ENCODE data around the gene CCL22. TPM values are rescaled to one million over a fixed set of nuclear protein-coding genes. Genes with fewer than 3 reads are reported as not detected.

CCL22 gene
- total and polyA plus RNA-seq, 2 experiments from 2014 or later = 0.19 TPM; not detected in 1

DNA sequence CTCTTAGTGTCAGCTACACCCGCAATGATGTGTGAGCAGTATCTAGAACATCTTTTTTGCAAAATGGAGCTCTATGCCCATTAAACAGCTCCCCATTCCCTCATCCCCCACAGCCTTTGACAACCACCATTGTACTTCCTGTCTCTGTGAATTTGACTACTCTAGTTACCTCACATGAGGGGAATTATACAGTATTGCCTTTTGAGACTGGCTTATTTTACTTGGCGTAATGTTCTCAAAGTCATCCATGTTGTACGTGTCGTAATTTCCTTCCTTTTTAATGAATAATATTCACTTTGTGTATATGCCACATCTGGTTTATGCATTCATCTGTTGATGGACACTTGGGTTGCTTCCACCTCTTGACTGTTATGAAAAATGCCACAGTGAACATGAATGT, 23.2 kb upstream of the CCL22 start (continued):
- TF ChIP-seq, protein P1, sequence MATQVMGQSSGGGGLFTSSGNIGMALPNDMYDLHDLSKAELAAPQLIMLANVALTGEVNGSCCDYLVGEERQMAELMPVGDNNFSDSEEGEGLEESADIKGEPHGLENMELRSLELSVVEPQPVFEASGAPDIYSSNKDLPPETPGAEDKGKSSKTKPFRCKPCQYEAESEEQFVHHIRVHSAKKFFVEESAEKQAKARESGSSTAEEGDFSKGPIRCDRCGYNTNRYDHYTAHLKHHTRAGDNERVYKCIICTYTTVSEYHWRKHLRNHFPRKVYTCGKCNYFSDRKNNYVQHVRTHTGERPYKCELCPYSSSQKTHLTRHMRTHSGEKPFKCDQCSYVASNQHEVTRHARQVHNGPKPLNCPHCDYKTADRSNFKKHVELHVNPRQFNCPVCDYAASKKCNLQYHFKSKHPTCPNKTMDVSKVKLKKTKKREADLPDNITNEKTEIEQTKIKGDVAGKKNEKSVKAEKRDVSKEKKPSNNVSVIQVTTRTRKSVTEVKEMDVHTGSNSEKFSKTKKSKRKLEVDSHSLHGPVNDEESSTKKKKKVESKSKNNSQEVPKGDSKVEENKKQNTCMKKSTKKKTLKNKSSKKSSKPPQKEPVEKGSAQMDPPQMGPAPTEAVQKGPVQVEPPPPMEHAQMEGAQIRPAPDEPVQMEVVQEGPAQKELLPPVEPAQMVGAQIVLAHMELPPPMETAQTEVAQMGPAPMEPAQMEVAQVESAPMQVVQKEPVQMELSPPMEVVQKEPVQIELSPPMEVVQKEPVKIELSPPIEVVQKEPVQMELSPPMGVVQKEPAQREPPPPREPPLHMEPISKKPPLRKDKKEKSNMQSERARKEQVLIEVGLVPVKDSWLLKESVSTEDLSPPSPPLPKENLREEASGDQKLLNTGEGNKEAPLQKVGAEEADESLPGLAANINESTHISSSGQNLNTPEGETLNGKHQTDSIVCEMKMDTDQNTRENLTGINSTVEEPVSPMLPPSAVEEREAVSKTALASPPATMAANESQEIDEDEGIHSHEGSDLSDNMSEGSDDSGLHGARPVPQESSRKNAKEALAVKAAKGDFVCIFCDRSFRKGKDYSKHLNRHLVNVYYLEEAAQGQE (IDR thresholded peaks at IDR 0.05; ENCODE audit: unreplicated experiment) = no peak
- no peak for TF ChIP-seq CREB1 (CRISPR knock-in tag; IDR thresholded peaks at IDR 0.05; ENCODE audit: low read depth)
- TF ChIP-seq, protein P2, sequence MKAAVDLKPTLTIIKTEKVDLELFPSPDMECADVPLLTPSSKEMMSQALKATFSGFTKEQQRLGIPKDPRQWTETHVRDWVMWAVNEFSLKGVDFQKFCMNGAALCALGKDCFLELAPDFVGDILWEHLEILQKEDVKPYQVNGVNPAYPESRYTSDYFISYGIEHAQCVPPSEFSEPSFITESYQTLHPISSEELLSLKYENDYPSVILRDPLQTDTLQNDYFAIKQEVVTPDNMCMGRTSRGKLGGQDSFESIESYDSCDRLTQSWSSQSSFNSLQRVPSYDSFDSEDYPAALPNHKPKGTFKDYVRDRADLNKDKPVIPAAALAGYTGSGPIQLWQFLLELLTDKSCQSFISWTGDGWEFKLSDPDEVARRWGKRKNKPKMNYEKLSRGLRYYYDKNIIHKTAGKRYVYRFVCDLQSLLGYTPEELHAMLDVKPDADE (IDR thresholded peaks at IDR 0.05) = no peak
- TF ChIP-seq NANOG (IDR thresholded peaks at IDR 0.05; ENCODE audit: borderline replicate concordance) = no peak
- TF ChIP-seq EZH2 (IDR thresholded peaks at IDR 0.05; ENCODE audit: low read depth, unreplicated experiment) = no peak

DNA sequence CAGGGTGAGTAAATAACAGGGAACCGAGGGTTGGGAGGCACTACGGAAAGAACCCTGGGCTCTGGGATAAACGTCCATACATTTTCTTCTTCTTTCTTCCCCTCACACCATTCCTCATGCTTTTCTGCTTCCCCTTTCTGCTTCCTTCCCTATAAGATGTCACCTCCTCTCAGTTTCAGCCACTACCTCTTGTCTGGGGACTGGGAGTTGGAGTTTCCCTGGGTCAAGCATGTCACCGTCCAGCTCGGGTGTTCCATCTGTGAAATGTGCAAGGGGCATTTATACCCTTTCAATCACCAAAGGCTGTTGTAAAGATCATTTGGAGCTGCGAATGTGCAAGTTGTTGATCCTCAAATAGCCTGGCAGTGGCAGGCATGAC, 17.5 kb upstream of the CCL22 start:
- no peaks in the 10 kb centered on the region for H4K20me1 ChIP-seq (replicated peaks; ENCODE audit: insufficient read depth)
- H3K4me2 ChIP-seq = no peak overlapping the region
- H3K79me2 ChIP-seq (replicated peaks; ENCODE audit: insufficient read depth) = no peaks in the 10 kb centered on the region
- DNase-seq (ENCODE audit: low spot score) (no peak), ATAC-seq (no peak)
- TF ChIP-seq, protein P3, sequence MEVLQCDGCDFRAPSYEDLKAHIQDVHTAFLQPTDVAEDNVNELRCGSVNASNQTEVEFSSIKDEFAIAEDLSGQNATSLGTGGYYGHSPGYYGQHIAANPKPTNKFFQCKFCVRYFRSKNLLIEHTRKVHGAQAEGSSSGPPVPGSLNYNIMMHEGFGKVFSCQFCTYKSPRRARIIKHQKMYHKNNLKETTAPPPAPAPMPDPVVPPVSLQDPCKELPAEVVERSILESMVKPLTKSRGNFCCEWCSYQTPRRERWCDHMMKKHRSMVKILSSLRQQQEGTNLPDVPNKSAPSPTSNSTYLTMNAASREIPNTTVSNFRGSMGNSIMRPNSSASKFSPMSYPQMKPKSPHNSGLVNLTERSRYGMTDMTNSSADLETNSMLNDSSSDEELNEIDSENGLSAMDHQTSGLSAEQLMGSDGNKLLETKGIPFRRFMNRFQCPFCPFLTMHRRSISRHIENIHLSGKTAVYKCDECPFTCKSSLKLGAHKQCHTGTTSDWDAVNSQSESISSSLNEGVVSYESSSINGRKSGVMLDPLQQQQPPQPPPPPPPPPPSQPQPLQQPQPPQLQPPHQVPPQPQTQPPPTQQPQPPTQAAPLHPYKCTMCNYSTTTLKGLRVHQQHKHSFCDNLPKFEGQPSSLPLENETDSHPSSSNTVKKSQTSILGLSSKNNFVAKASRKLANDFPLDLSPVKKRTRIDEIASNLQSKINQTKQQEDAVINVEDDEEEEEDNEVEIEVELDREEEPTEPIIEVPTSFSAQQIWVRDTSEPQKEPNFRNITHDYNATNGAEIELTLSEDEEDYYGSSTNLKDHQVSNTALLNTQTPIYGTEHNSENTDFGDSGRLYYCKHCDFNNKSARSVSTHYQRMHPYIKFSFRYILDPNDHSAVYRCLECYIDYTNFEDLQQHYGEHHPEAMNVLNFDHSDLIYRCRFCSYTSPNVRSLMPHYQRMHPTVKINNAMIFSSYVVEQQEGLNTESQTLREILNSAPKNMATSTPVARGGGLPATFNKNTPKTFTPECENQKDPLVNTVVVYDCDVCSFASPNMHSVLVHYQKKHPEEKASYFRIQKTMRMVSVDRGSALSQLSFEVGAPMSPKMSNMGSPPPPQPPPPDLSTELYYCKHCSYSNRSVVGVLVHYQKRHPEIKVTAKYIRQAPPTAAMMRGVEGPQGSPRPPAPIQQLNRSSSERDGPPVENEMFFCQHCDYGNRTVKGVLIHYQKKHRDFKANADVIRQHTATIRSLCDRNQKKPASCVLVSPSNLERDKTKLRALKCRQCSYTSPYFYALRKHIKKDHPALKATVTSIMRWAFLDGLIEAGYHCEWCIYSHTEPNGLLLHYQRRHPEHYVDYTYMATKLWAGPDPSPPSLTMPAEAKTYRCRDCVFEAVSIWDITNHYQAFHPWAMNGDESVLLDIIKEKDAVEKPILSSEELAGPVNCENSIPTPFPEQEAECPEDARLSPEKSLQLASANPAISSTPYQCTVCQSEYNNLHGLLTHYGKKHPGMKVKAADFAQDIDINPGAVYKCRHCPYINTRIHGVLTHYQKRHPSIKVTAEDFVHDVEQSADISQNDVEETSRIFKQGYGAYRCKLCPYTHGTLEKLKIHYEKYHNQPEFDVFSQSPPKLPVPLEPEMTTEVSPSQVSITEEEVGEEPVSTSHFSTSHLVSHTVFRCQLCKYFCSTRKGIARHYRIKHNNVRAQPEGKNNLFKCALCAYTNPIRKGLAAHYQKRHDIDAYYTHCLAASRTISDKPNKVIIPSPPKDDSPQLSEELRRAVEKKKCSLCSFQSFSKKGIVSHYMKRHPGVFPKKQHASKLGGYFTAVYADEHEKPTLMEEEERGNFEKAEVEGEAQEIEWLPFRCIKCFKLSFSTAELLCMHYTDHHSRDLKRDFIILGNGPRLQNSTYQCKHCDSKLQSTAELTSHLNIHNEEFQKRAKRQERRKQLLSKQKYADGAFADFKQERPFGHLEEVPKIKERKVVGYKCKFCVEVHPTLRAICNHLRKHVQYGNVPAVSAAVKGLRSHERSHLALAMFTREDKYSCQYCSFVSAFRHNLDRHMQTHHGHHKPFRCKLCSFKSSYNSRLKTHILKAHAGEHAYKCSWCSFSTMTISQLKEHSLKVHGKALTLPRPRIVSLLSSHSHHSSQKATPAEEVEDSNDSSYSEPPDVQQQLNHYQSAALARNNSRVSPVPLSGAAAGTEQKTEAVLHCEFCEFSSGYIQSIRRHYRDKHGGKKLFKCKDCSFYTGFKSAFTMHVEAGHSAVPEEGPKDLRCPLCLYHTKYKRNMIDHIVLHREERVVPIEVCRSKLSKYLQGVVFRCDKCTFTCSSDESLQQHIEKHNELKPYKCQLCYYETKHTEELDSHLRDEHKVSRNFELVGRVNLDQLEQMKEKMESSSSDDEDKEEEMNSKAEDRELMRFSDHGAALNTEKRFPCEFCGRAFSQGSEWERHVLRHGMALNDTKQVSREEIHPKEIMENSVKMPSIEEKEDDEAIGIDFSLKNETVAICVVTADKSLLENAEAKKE (CRISPR knock-in tag; IDR thresholded peaks at IDR 0.05) = no peak
- TF ChIP-seq EZH2 (IDR thresholded peaks at IDR 0.05; ENCODE audit: low read depth, unreplicated experiment) (no peak), ZNF114 (CRISPR knock-in tag; IDR thresholded peaks at IDR 0.05) (no peak), NANOG (IDR thresholded peaks at IDR 0.05; ENCODE audit: borderline replicate concordance) (no peak), ZNF331 (CRISPR knock-in tag; IDR thresholded peaks at IDR 0.05; ENCODE audit: low read depth) (no peak)
- TF ChIP-seq, protein P2 (IDR thresholded peaks at IDR 0.05) = no peak
- H3K36me3 ChIP-seq (ENCODE audit: insufficient read depth) = no peaks in the 10 kb centered on the region
- no peaks in the 10 kb centered on the region for H3K27me3 ChIP-seq (ENCODE audit: insufficient read depth)
- H3K9me2 ChIP-seq (ENCODE audit: insufficient read depth) = no peaks in the 10 kb centered on the region
- no peak overlapping the region for H2AFZ ChIP-seq
- no peaks in the 10 kb centered on the region for H3K4me1 ChIP-seq (ENCODE audit: insufficient read depth)
- H3K4me3 Mint-ChIP-seq = no peak overlapping the region
- H3K27ac Mint-ChIP-seq = no peak overlapping the region
- no peaks in the 10 kb centered on the region for H3F3A ChIP-seq (replicated peaks; ENCODE audit: low read depth)
- no peaks in the 10 kb centered on the region for H3K4me1 Mint-ChIP-seq
- H3K36me3 Mint-ChIP-seq (ENCODE audit: low read depth) = no peaks in the 10 kb centered on the region
- no peak overlapping the region for H3K4me3 ChIP-seq
- peaks cover 3% of the 10 kb centered on the region; the same call in 1 of the 3 replicates for H3K9me3 Mint-ChIP-seq
- H3K27me3 Mint-ChIP-seq (ENCODE audit: insufficient read depth, low read depth, poor library complexity) = peaks cover 8% of the 10 kb centered on the region
- no peak overlapping the region for H3K27ac ChIP-seq (ENCODE audit: low read depth)

All from GM23338 (cell line).